LNCAP (cell line): ENCODE measurements around the gene TERT.

Source experiments
- CTCF ChIP-seq: fragments of 450-650 bp; IDR thresholded peaks from 2 replicates; pipeline ENCODE4 v1.5.1; 2017; ENCODE audit warnings: mild to moderate bottlenecking

Gene TERT

GRCh38 chr5:1270933-1271914, 23.6 kb downstream of the TERT start:
- TF ChIP-seq CTCF = no peak

GRCh38 chr5:1270426-1270825, 24.4 kb downstream of the TERT start:
- no peak for TF ChIP-seq CTCF

GRCh38 chr5:1268666-1269065, 26.2 kb downstream of the TERT start:
- TF ChIP-seq CTCF = no peak

GRCh38 chr5:1268056-1268455, 26.8 kb downstream of the TERT start:
- no peak for TF ChIP-seq CTCF

GRCh38 chr5:1266791-1267190, 28.1 kb downstream of the TERT start:
- TF ChIP-seq CTCF = no peak

GRCh38 chr5:1265461-1266455, 29.1 kb downstream of the TERT start:
- TF ChIP-seq CTCF = no peak

GRCh38 chr5:1265026-1265425, 29.8 kb downstream of the TERT start:
- no peak for TF ChIP-seq CTCF
